SU-DHL-6 (cell line): ENCODE results near the gene TSPO.
A peak's percentile ranks its signal among the peaks of the same experiment; 100 is the strongest.

Experiments used
- H2AFZ ChIP-seq: fragments of 200-600 bp; sonication (generic); 2 replicates; pipeline ENCODE4 v1.6.1; 2014; ENCODE audit warnings: low read depth, mild to moderate bottlenecking, moderate library complexity, mixed read lengths, antibody characterized with exemption, low read length; ENCODE audit not compliant: severe bottlenecking
- H3F3A ChIP-seq: fragments of 200-600 bp; shearing (Covaris generic); 2 replicates; pipeline ENCODE4 v1.6.0; 2016; ENCODE audit warnings: antibody characterized with exemption, mild to moderate bottlenecking; ENCODE audit not compliant: insufficient read depth
- H3K27ac ChIP-seq: fragments of 200-600 bp; sonication (generic); 2 replicates; pipeline ENCODE4 v1.5.1; 2016; ENCODE audit warnings: low read depth, mild to moderate bottlenecking, low read length, moderate library complexity, mixed read lengths
- H3K27me3 ChIP-seq: fragments of 200-600 bp; sonication (generic), shearing (Covaris generic); 2 replicates; pipeline ENCODE4 v1.6.0; 2014; ENCODE audit warnings: mild to moderate bottlenecking, low read length
- H3K36me3 ChIP-seq: fragments of 200-600 bp; sonication (generic); 2 replicates; pipeline ENCODE4 v1.6.1; 2014; ENCODE audit warnings: mild to moderate bottlenecking, low read length, mixed read lengths
- H3K4me2 ChIP-seq: fragments of 300-600, 200-600 bp; shearing (Covaris generic), sonication (generic); 2 replicates; pipeline ENCODE4 v1.6.0; 2014; ENCODE audit warnings: low read length, low read depth, mild to moderate bottlenecking; ENCODE audit not compliant: poor library complexity, severe bottlenecking
- H3K4me3 ChIP-seq: fragments of 200-600 bp; sonication (generic); 2 replicates; pipeline ENCODE4 v1.5.1; 2014; ENCODE audit warnings: antibody characterized with exemption, low read length, mild to moderate bottlenecking, mixed read lengths; ENCODE audit not compliant: insufficient read depth, poor library complexity, severe bottlenecking
- H3K79me2 ChIP-seq: fragments of 200-600 bp; sonication (generic); 2 replicates; pipeline ENCODE4 v1.6.1; 2014; ENCODE audit warnings: mild to moderate bottlenecking, low read length, moderate library complexity; ENCODE audit not compliant: insufficient read depth
- H3K9ac ChIP-seq: fragments of 200-600 bp; sonication (generic); 2 replicates; pipeline ENCODE4 v1.7.0; 2014; ENCODE audit warnings: mild to moderate bottlenecking, low read length
- H3K9me2 ChIP-seq: fragments of 200-600 bp; sonication (generic); replicated peaks from 2 replicates; pipeline ENCODE4 v1.6.1; 2014; ENCODE audit warnings: low read length; ENCODE audit not compliant: insufficient read depth
- H3K9me3 ChIP-seq: fragments of 200-600 bp; sonication (generic); 2 replicates; pipeline ENCODE4 v1.6.1; 2014; ENCODE audit warnings: low read length, mixed read lengths; ENCODE audit not compliant: insufficient read depth
- H4K20me1 ChIP-seq: fragments of 200-600 bp; sonication (generic); 2 replicates; pipeline ENCODE4 v1.6.1; 2014; ENCODE audit warnings: low read depth, mild to moderate bottlenecking, antibody characterized with exemption, low read length, moderate library complexity, mixed read lengths
- CTCF ChIP-seq: fragments of 200-600 bp; sonication (generic); IDR thresholded peaks from one replicate; pipeline ENCODE4 v1.5.1; 2017; ENCODE audit warnings: antibody characterized with exemption, mild to moderate bottlenecking, low read length, moderate library complexity; ENCODE audit not compliant: insufficient read depth, poor library complexity, severe bottlenecking
- EZH2phosphoT487 ChIP-seq: fragments of 200-600 bp; sonication (generic), shearing (Covaris generic); conservative IDR thresholded peaks from 2 replicates; pipeline ENCODE4 v1.6.1; 2018; ENCODE audit warnings: mild to moderate bottlenecking, antibody characterized with exemption, low read length, moderate library complexity, mixed read lengths

Gene TSPO

GRCh38 chr22:43109511-43109910 lies 41.8 kb upstream of the TSPO start:
- H3K4me2 ChIP-seq = no peak overlapping the region
- H3K27me3 ChIP-seq = no peaks in the 10 kb centered on the region
- H3K79me2 ChIP-seq = no peaks in the 10 kb centered on the region
- TF ChIP-seq CTCF (no peak), EZH2phosphoT487 (no peak)
- H3F3A ChIP-seq = peaks cover 8% of the 10 kb centered on the region; the same call in 1 of the 2 replicates
- no peak overlapping the region for H2AFZ ChIP-seq
- H3K4me3 ChIP-seq = no peak overlapping the region
- H3K9me3 ChIP-seq = no peaks in the 10 kb centered on the region
- H3K9me2 ChIP-seq = no peaks in the 10 kb centered on the region
- H4K20me1 ChIP-seq = no peaks in the 10 kb centered on the region
- H3K36me3 ChIP-seq = no peaks in the 10 kb centered on the region
- H3K27ac ChIP-seq = no peak overlapping the region
- H3K9ac ChIP-seq = no peak overlapping the region

GRCh38 chr22:43109921-43110443 lies 41.4 kb upstream of the TSPO start:
- Histone ChIP-seq H3K27me3 (no peaks in the 10 kb centered on the region), H2AFZ (no peak overlapping the region)

GRCh38 chr22:43110444-43110926 lies 40.9 kb upstream of the TSPO start, which contains the start of gene BIK:
TSS of gene BIK (plus strand) at chr22:43110750. CDS start at chr22:43124023, 13,273 bp downstream.
- peaks cover 8% of the 10 kb centered on the region; the same call in 1 of the 2 replicates for H3F3A ChIP-seq
- no peaks in the 10 kb centered on the region for H3K27me3 ChIP-seq
- peak within 1 kb of the TSS; percentile 80 for H3K9ac ChIP-seq
- no peaks in the 10 kb centered on the region for H4K20me1 ChIP-seq
- no peaks in the 10 kb centered on the region for H3K9me2 ChIP-seq
- H2AFZ ChIP-seq = peak within 1 kb of the TSS; percentile 98
- peak within 1 kb of the TSS; percentile 85 for H3K4me2 ChIP-seq
- H3K9me3 ChIP-seq = no peaks in the 10 kb centered on the region
- peak within 1 kb of the TSS; percentile 80 for H3K4me3 ChIP-seq
- TF ChIP-seq CTCF = peak; percentile 17
- no peak for TF ChIP-seq EZH2phosphoT487
- peak within 1 kb of the TSS; percentile 14; the same call in 1 of the 2 replicates for H3K27ac ChIP-seq
- no peaks in the 10 kb centered on the region for H3K36me3 ChIP-seq
- H3K79me2 ChIP-seq = no peaks in the 10 kb centered on the region

More at GRCh38 chr22:43109921-43110443, 41.4 kb upstream of the TSPO start:
- Histone ChIP-seq H3K27ac (no peak overlapping the region), H4K20me1 (no peaks in the 10 kb centered on the region), H3K4me3 (peak overlapping the region; percentile 46), H3K36me3 (no peaks in the 10 kb centered on the region), H3K9me3 (no peaks in the 10 kb centered on the region), H3K79me2 (no peaks in the 10 kb centered on the region), H3K9me2 (no peaks in the 10 kb centered on the region), H3F3A (peaks cover 8% of the 10 kb centered on the region; the same call in 1 of the 2 replicates), H3K4me2 (peak overlapping the region; percentile 85), H3K9ac (no peak overlapping the region)
- TF ChIP-seq EZH2phosphoT487 (no peak), CTCF (no peak)
